CD14-positive monocyte (primary cell): ENCODE results near the gene CHAT. TPM values are rescaled to one million over a fixed set of nuclear protein-coding genes. Genes with fewer than 3 reads are reported as not detected.

Source experiments
- DNase-seq, 3 donors: peaks; one replicate each; pipeline ENCODE4 v3.0.0-alpha.2; 2011 to 2022
- H2AFZ ChIP-seq: 2 replicates; pipeline ENCODE4 v1.6.0; 2012; ENCODE audit warnings: mild to moderate bottlenecking, low read depth, low read length, inconsistent platforms; ENCODE audit not compliant: insufficient read depth, poor library complexity, severe bottlenecking
- H3K27ac ChIP-seq, 2 donors: 1 replicate in 1 of 2; 2 replicates in 1 of 2; pipeline ENCODE4 v1.5.1; 2012 to 2013; ENCODE audit warnings: low read length in 2 of 2, control low read depth in 1 of 2, inconsistent platforms in 1 of 2, low read depth in 1 of 2, mild to moderate bottlenecking in 1 of 2
- H3K27me3 ChIP-seq, 2 donors: one replicate each; pipeline versions ENCODE4 v1.6.0 to v1.6.1; 2011 to 2013; ENCODE audit warnings: low read length in 2 of 2; ENCODE audit not compliant: control insufficient read depth in 2 of 2, insufficient read depth in 2 of 2
- H3K36me3 ChIP-seq, 2 donors: replicated peaks in 1 of 2; 1 replicate in 1 of 2; 2 replicates in 1 of 2; pipeline versions ENCODE4 v1.5.1 to v1.6.1; 2012 to 2013; ENCODE audit warnings: low read length in 2 of 2, control low read depth in 1 of 2, inconsistent platforms in 1 of 2, mild to moderate bottlenecking in 1 of 2; ENCODE audit not compliant: insufficient read depth in 2 of 2, control insufficient read depth in 1 of 2
- H3K4me1 ChIP-seq, 2 donors: 1 replicate in 1 of 2; 2 replicates in 1 of 2; pipeline versions ENCODE4 v1.5.1 to v1.6.1; 2012 to 2013; ENCODE audit warnings: low read length in 2 of 2, control low read depth in 1 of 2, inconsistent platforms in 1 of 2, mild to moderate bottlenecking in 1 of 2, moderate library complexity in 1 of 2; ENCODE audit not compliant: insufficient read depth in 2 of 2, control insufficient read depth in 1 of 2
- H3K4me2 ChIP-seq: replicated peaks from 2 replicates; pipeline ENCODE3; 2012; ENCODE audit warnings: low read length, moderate library complexity, mild to moderate bottlenecking; ENCODE audit not compliant: poor library complexity, severe bottlenecking; ENCODE audit errors: extremely low read depth
- H3K4me3 ChIP-seq, 3 experiments: fragments of 200-600 bp in 1 of 3; sonication (generic) in 1 of 3; replicated peaks in 1 of 3; 1 replicate in 2 of 3; 2 replicates in 1 of 3; pipeline ENCODE4 v1.5.1; 2011 to 2013; ENCODE audit warnings: low read length in 3 of 3, mild to moderate bottlenecking in 3 of 3, control low read depth in 2 of 3, low read depth in 2 of 3, inconsistent platforms in 1 of 3, moderate library complexity in 1 of 3
- H3K79me2 ChIP-seq: 2 replicates; pipeline ENCODE4 v1.6.0; 2012; ENCODE audit warnings: mild to moderate bottlenecking, control low read depth, inconsistent platforms, low read length, moderate library complexity; ENCODE audit not compliant: insufficient read depth
- H3K9ac ChIP-seq: 2 replicates; pipeline ENCODE4 v1.6.0; 2017; ENCODE audit warnings: low read length, mild to moderate bottlenecking; ENCODE audit not compliant: insufficient read depth, poor library complexity, severe bottlenecking
- H3K9me3 ChIP-seq, 2 donors: replicated peaks in 1 of 2; 1 replicate in 1 of 2; 2 replicates in 1 of 2; pipeline versions ENCODE4 v1.5.1 to v1.6.1; 2012 to 2013; ENCODE audit warnings: low read length in 2 of 2, control low read depth in 1 of 2; ENCODE audit not compliant: control insufficient read depth in 1 of 2, insufficient read depth in 1 of 2
- H4K20me1 ChIP-seq: 2 replicates; pipeline ENCODE4 v1.6.0; 2012; ENCODE audit warnings: mild to moderate bottlenecking, low read length, control low read depth, moderate library complexity; ENCODE audit not compliant: insufficient read depth
- H3K27ac Mint-ChIP-seq, 7 donors: one replicate each; pipeline ENCODE4 v1.8.0; 2020; ENCODE audit warnings: mild to moderate bottlenecking in 7 of 7, mixed read lengths in 7 of 7, moderate library complexity in 6 of 7, inconsistent platforms in 2 of 7
- H3K27me3 Mint-ChIP-seq, 3 donors: one replicate each; pipeline ENCODE4 v1.8.0; 2021 to 2022; ENCODE audit warnings: low read depth in 3 of 3, mild to moderate bottlenecking in 3 of 3, mixed read lengths in 3 of 3, moderate library complexity in 3 of 3, inconsistent platforms in 1 of 3
- H3K36me3 Mint-ChIP-seq, 2 donors: one replicate each; pipeline ENCODE4 v1.8.0; 2020; ENCODE audit warnings: mixed read lengths in 2 of 2, inconsistent platforms in 1 of 2, mild to moderate bottlenecking in 1 of 2
- H3K4me1 Mint-ChIP-seq: one replicate; pipeline ENCODE4 v1.8.0; 2020; ENCODE audit warnings: mild to moderate bottlenecking, mixed read lengths
- H3K4me3 Mint-ChIP-seq, 2 donors: one replicate each; pipeline ENCODE4 v1.8.0; 2020; ENCODE audit warnings: mild to moderate bottlenecking in 2 of 2, mixed read lengths in 2 of 2, moderate library complexity in 1 of 2
- H3K9me3 Mint-ChIP-seq, 7 donors: one replicate each; pipeline ENCODE4 v1.8.0; 2020 to 2022; ENCODE audit warnings: mixed read lengths in 7 of 7, mild to moderate bottlenecking in 6 of 7, moderate library complexity in 6 of 7, inconsistent platforms in 2 of 7
- WGBS: methylation state at CpG from one replicate; pipeline ENCODE4 v1.1.5; 2013; ENCODE audit warnings: missing lambda C conversion rate; ENCODE audit not compliant: insufficient coverage; 5-methylcytosine and 5-hydroxymethylcytosine counted together
- intact Hi-C, 2 donors: fragments of 100-400 bp; cut with micrococcal nuclease; formaldehyde crosslinking; loops; one replicate each; pipeline versions ENCODE4 v1.15.0 to v1.15.1; 2023
- polyA plus RNA-seq, 3 donors: library from polyadenylated mRNA; depleted of rRNA in 1 of 3; unstranded in 2 of 3; stranded (reverse) in 1 of 3; fragments of 300-500 nt in 2 of 3; fragments of >200 nt in 1 of 3; fragmentation: Illumina TruSeq in 2 of 3; gene quantifications; 1 replicate in 2 of 3; 2 replicates in 1 of 3; pipeline ENCODE4 v1.2.3, GENCODE V29; 2012 to 2021
- TF ChIP-seq, protein P1 (sequence below): fragments of 200-600 bp; IDR thresholded peaks from one replicate; pipeline ENCODE4 v1.8.0; 2022; ENCODE audit warnings: antibody characterized with exemption, mild to moderate bottlenecking

The CHAT gene
- polyA plus RNA-seq, 3 donors, result not detected

DNA sequence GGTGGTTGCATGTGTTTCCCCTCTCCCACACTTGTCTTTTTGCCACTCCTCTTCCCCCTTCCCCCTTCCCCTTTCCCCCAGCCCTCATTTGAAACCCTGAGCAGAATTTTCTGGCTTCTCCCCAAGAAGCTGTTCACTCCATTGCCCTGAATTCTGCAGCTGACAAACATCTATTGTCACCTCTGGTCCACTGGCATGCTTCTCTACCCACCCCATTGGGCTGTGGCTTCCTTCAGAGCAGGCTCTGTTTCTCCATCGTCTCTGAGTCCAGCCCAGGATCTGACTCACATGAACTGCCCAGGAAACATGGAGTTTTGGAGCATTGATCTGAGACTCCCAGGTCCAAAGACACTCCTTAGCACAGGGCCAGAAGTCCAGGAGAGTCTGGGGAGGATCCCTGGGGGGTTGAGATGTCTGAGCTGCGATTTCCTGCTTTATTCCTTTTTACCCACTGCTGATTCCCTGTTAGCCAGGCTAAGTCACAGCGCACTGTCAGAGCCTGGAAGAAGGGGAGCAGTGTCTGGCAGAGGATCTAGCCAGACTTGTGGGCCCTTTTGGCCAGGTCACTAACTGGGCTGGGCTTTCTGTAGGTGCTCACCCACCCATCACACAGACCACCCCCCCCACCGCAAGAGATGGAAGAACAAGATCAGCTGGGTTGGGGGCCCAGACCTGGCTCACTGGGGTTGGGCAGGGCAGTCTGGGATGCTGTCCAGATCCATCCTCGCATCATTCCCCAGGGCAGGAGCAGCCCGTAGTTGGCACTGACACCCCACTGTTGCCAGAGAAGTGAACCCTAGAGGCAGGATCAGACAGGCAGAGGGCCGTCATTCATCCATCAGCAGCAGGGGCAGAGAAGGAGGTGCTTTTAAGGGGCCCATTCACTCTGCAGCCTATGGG, 3.5 kb downstream of the CHAT start:
- TF ChIP-seq, protein P1, sequence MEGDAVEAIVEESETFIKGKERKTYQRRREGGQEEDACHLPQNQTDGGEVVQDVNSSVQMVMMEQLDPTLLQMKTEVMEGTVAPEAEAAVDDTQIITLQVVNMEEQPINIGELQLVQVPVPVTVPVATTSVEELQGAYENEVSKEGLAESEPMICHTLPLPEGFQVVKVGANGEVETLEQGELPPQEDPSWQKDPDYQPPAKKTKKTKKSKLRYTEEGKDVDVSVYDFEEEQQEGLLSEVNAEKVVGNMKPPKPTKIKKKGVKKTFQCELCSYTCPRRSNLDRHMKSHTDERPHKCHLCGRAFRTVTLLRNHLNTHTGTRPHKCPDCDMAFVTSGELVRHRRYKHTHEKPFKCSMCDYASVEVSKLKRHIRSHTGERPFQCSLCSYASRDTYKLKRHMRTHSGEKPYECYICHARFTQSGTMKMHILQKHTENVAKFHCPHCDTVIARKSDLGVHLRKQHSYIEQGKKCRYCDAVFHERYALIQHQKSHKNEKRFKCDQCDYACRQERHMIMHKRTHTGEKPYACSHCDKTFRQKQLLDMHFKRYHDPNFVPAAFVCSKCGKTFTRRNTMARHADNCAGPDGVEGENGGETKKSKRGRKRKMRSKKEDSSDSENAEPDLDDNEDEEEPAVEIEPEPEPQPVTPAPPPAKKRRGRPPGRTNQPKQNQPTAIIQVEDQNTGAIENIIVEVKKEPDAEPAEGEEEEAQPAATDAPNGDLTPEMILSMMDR, result no peak
- intact Hi-C loops, result no loop called here
- peaks cover 52 to 63% (median 56%) of the 10 kb centered on the region in 3 donors for H3K27me3 Mint-ChIP-seq
- H3K4me2 ChIP-seq, result no peak overlapping the region
- WGBS, result 78% methylated on average over 2 of the region's 7 CpGs
- peaks cover 0 to 18% (median 5%) of the 10 kb centered on the region in 7 donors for H3K9me3 Mint-ChIP-seq
- no peak overlapping the region for H3K27ac Mint-ChIP-seq
- no peak for DNase-seq
- no peaks in the 10 kb centered on the region for H3K4me1 Mint-ChIP-seq
- no peak overlapping the region for H3K4me3 Mint-ChIP-seq
- H3K9ac ChIP-seq, result no peak overlapping the region
- H3K4me1 ChIP-seq, result no peaks in the 10 kb centered on the region
- no peaks in the 10 kb centered on the region for H3K79me2 ChIP-seq
- no peak overlapping the region for H2AFZ ChIP-seq
- H3K27ac ChIP-seq, result no peak overlapping the region
- no peaks in the 10 kb centered on the region for H4K20me1 ChIP-seq
- peaks cover 0 to 5% of the 10 kb centered on the region in 2 donors for H3K36me3 Mint-ChIP-seq
- H3K9me3 ChIP-seq, result peaks cover 0 to 15% of the 10 kb centered on the region in 2 donors
- H3K36me3 ChIP-seq, result no peaks in the 10 kb centered on the region
- peaks cover 20 to 43% of the 10 kb centered on the region in 2 donors for H3K27me3 ChIP-seq
- H3K4me3 ChIP-seq, result no peak overlapping the region

DNA sequence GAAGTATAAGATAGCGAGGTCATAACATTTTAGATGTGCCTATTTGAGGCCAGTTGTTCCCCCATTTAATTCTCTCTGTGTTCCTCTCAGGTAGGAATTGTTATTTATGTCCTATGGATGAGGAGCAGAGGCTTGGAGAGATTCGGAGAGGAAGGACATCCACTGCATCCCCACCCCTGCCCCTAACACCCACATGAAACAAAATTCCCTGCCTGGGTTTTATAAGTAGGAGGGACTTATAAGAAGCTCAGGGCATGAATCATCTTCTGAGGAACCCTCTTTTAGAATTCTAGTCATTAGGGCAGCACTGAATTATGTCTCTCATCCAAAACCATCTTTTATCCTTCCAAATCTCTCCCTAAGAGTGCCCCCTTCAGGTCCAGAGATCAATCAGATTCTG, 5.0 kb downstream of the CHAT start:
- Mint-ChIP-seq H3K9me3 (peaks cover 0 to 8% (median 2%) of the 10 kb centered on the region in 7 donors), H3K4me3 (no peak overlapping the region), H3K27me3 (peaks cover 39 to 53% (median 44%) of the 10 kb centered on the region in 3 donors), H3K27ac (no peak overlapping the region), H3K36me3 (no peaks in the 10 kb centered on the region), H3K4me1 (no peaks in the 10 kb centered on the region)
- WGBS, result no CpG with 5 or more reads among the region's 2 CpGs
- Histone ChIP-seq H3K4me1 (no peaks in the 10 kb centered on the region), H3K4me3 (no peak overlapping the region), H3K4me2 (no peak overlapping the region), H3K9me3 (peaks cover 0 to 1% of the 10 kb centered on the region in 2 donors), H2AFZ (no peak overlapping the region), H3K36me3 (no peaks in the 10 kb centered on the region), H4K20me1 (no peaks in the 10 kb centered on the region), H3K27ac (no peak overlapping the region), H3K9ac (no peak overlapping the region), H3K27me3 (peaks cover 5 to 31% of the 10 kb centered on the region in 2 donors), H3K79me2 (no peaks in the 10 kb centered on the region)
- TF ChIP-seq, protein P1, result no peak
- intact Hi-C loops, result no loop called here
- DNase-seq, result no peak
